ENCODE results near the gene ALKBH4.

DNA sequence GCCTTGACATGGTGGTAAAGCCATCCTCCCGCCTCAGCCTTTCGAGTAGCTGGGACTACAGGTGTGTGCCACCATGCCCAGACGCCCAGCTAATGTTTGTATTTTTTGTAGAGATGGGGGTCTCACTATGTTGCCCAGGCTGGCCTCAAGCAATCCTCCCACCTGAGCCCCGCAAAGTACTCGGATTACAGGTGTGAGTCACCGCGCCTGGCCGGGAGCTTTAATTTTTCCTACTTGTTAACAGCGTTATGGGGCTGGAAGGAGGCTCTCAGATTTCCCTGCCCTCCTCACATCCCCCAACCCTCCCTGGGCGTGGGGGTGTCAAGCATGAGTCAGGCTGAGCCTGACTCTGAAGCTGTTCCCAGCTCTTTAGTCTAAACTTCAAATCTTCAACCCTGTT, 8.3 kb downstream of the ALKBH4 start:
- TF ChIP-seq YY1 (IDR thresholded peaks at IDR 0.05; ENCODE audit: insufficient read depth, insufficient read length) (no peak), ZNF274 (IDR thresholded peaks at IDR 0.05; ENCODE audit: low read depth, low read length) (no peak)
